K562 (cell line): ENCODE results near the gene KIFAP3. TPM values are rescaled to one million over a fixed set of nuclear protein-coding genes. Genes with fewer than 3 reads are reported as not detected.

Experiments
- CBFA2T3 ChIP-seq: fragments of 450-650 bp; IDR thresholded peaks from 2 replicates; pipeline ENCODE4 v1.6.1; 2017
- CEBPB ChIP-seq: fragments of 450-650 bp; IDR thresholded peaks from 2 replicates; pipeline ENCODE4 v1.6.1; 2016; ENCODE audit warnings: missing genetic modification characterization, missing compliant biosample characterization
- CHD4 ChIP-seq: fragments of 200-600 bp; sonication (generic); IDR thresholded peaks from 3 replicates; pipeline ENCODE4 v1.6.1; 2012; ENCODE audit warnings: low read depth, mild to moderate bottlenecking, mixed read lengths, low read length, inconsistent platforms; ENCODE audit not compliant: insufficient read depth, insufficient replicate concordance, poor library complexity, severe bottlenecking
- DPF2 ChIP-seq: fragments of 450-650 bp; IDR thresholded peaks from 2 replicates; pipeline ENCODE4 v1.6.1; 2016
- EP300 ChIP-seq: IDR thresholded peaks from 2 replicates; pipeline ENCODE4 v1.6.1; 2012; ENCODE audit warnings: low read length, improper control_type of control experiment
- GATAD2B ChIP-seq: fragments of 450-650 bp; IDR thresholded peaks from 2 replicates; pipeline ENCODE4 v1.6.1; 2017; ENCODE audit warnings: mild to moderate bottlenecking, borderline replicate concordance
- NR3C1 ChIP-seq: sonication (generic); formaldehyde crosslinking; IDR thresholded peaks from 2 replicates; pipeline ENCODE4 v1.8.1; 2022; ENCODE audit warnings: missing genetic modification reagents
- ZFPM2 ChIP-seq: fragments of 250-450 bp; sonication (Bioruptor Pico); IDR thresholded peaks from 2 replicates; pipeline ENCODE4 v1.5.1; 2022; ENCODE audit warnings: mild to moderate bottlenecking
- polyA plus RNA-seq, 8 experiments: library from polyadenylated mRNA; depleted of rRNA in 4 of 8; stranded (reverse) in 5 of 8; unstranded in 3 of 8; fragments of >200 nt; fragmentation: Nextera tagmentation in 2 of 8; fragmentation: Illumina TruSeq in 1 of 8; extraction: Ambion mirVana in 2 of 8; extraction: Trizol in 1 of 8; gene quantifications; 2 replicates each; pipeline versions ENCODE4 v1.2.1 to v1.2.3, GENCODE V29; 2011 to 2014; ENCODE audit warnings: inconsistent platforms in 1 of 8, missing spikeins in 1 of 8
- total RNA-seq, 7 experiments: library from RNA; depleted of rRNA in 6 of 7; stranded (reverse); fragments of >200 nt in 6 of 7; fragmentation: Illumina TruSeq in 2 of 7; extraction: Trizol in 2 of 7; gene quantifications; 2 replicates each; pipeline versions ENCODE4 v1.2.1 to v1.2.3, GENCODE V29; 2011 to 2021; ENCODE audit warnings: low replicate concordance in 1 of 7
- TF ChIP-seq, protein P1 (sequence below): fragments of 150-350 bp; conservative IDR thresholded peaks from 2 replicates; pipeline ENCODE4 v1.6.1; 2014; ENCODE audit warnings: low read length
- TF ChIP-seq, protein P2 (sequence below), 3 experiments: IDR thresholded peaks in 2 of 3; conservative IDR thresholded peaks in 1 of 3; 2 replicates each; pipeline ENCODE4 v1.5.1; 2011 to 2012; ENCODE audit warnings: low read length in 3 of 3, mild to moderate bottlenecking in 3 of 3, control low read depth in 2 of 3, improper control_type of control experiment in 1 of 3, inconsistent platforms in 1 of 3, low read depth in 1 of 3, mixed read lengths in 1 of 3, moderate library complexity in 1 of 3; ENCODE audit not compliant: insufficient read depth in 2 of 3
- TF ChIP-seq, protein P3 (sequence below), 2 experiments: fragments of 450-650 bp in 1 of 2; sonication (generic) in 1 of 2; formaldehyde crosslinking in 1 of 2; IDR thresholded peaks; 2 replicates each; pipeline versions ENCODE4 v1.7.1 to v1.9.0; 2016 to 2022; ENCODE audit warnings: inconsistent platforms in 1 of 2, mild to moderate bottlenecking in 1 of 2, missing genetic modification reagents in 1 of 2

The KIFAP3 gene
- total and polyA plus RNA-seq, 9 of the 15 experiments (the other 6 are each of a cell fraction or from before 2014, with no cell fraction given), result 8.8 to 17.5 (median 11.8) TPM

DNA sequence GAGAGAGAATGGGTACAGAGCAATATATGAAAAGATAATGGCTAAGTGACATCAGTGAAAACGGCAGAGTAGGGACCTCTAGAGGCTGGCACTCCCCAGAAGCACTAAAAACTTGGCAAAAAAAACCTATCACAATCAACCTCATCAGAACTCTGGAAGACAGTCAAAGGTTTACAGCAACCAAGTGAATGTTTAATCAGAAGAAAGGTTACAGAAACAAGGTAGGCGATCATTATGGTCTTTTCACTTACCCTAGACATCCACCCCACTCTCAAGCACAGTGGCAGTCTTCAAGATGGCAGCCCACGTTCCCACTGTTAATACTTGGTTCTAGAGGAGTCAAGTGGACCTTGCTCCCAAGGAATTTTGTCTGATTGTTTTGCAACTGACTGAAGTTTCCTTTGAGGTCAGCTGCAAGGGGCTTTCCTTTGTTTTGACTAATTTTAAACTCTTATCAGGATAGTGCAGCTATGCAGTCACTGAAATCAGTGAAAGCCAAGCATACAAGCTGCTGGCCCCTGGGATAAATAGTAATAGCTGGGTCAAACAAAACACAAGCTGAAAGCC, 7.2 kb downstream of the KIFAP3 start (continued):
- TF ChIP-seq, protein P1, sequence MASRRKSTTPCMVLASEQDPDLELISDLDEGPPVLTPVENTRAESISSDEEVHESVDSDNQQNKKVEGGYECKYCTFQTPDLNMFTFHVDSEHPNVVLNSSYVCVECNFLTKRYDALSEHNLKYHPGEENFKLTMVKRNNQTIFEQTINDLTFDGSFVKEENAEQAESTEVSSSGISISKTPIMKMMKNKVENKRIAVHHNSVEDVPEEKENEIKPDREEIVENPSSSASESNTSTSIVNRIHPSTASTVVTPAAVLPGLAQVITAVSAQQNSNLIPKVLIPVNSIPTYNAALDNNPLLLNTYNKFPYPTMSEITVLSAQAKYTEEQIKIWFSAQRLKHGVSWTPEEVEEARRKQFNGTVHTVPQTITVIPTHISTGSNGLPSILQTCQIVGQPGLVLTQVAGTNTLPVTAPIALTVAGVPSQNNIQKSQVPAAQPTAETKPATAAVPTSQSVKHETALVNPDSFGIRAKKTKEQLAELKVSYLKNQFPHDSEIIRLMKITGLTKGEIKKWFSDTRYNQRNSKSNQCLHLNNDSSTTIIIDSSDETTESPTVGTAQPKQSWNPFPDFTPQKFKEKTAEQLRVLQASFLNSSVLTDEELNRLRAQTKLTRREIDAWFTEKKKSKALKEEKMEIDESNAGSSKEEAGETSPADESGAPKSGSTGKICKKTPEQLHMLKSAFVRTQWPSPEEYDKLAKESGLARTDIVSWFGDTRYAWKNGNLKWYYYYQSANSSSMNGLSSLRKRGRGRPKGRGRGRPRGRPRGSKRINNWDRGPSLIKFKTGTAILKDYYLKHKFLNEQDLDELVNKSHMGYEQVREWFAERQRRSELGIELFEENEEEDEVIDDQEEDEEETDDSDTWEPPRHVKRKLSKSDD, result no peak
- TF ChIP-seq DPF2, result peak; percentile 67; the same call in 1 of the 2 replicates
- no peak for TF ChIP-seq ZFPM2 (CRISPR knock-in tag)
- TF ChIP-seq, protein P2, sequence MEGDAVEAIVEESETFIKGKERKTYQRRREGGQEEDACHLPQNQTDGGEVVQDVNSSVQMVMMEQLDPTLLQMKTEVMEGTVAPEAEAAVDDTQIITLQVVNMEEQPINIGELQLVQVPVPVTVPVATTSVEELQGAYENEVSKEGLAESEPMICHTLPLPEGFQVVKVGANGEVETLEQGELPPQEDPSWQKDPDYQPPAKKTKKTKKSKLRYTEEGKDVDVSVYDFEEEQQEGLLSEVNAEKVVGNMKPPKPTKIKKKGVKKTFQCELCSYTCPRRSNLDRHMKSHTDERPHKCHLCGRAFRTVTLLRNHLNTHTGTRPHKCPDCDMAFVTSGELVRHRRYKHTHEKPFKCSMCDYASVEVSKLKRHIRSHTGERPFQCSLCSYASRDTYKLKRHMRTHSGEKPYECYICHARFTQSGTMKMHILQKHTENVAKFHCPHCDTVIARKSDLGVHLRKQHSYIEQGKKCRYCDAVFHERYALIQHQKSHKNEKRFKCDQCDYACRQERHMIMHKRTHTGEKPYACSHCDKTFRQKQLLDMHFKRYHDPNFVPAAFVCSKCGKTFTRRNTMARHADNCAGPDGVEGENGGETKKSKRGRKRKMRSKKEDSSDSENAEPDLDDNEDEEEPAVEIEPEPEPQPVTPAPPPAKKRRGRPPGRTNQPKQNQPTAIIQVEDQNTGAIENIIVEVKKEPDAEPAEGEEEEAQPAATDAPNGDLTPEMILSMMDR (IDR thresholded peaks at IDR 0.05 in 2 of 3, conservative IDR thresholded peaks at IDR 0.05 in 1 of 3; ENCODE audit: insufficient read depth in 2 of 3, low read depth in 1 of 3, low read length in 3 of 3), result peak in 2 of 3 experiments; percentile 21 to 40; a peak in 1 of 6 replicates
- peak; percentile 76 for TF ChIP-seq EP300
- no peak for TF ChIP-seq CHD4
- no peak for TF ChIP-seq NR3C1 (CRISPR knock-in tag)
- peak; percentile 91 for TF ChIP-seq CBFA2T3
- no peak for TF ChIP-seq GATAD2B
- TF ChIP-seq CEBPB (tag), result peak; percentile 63
- TF ChIP-seq, protein P3, sequence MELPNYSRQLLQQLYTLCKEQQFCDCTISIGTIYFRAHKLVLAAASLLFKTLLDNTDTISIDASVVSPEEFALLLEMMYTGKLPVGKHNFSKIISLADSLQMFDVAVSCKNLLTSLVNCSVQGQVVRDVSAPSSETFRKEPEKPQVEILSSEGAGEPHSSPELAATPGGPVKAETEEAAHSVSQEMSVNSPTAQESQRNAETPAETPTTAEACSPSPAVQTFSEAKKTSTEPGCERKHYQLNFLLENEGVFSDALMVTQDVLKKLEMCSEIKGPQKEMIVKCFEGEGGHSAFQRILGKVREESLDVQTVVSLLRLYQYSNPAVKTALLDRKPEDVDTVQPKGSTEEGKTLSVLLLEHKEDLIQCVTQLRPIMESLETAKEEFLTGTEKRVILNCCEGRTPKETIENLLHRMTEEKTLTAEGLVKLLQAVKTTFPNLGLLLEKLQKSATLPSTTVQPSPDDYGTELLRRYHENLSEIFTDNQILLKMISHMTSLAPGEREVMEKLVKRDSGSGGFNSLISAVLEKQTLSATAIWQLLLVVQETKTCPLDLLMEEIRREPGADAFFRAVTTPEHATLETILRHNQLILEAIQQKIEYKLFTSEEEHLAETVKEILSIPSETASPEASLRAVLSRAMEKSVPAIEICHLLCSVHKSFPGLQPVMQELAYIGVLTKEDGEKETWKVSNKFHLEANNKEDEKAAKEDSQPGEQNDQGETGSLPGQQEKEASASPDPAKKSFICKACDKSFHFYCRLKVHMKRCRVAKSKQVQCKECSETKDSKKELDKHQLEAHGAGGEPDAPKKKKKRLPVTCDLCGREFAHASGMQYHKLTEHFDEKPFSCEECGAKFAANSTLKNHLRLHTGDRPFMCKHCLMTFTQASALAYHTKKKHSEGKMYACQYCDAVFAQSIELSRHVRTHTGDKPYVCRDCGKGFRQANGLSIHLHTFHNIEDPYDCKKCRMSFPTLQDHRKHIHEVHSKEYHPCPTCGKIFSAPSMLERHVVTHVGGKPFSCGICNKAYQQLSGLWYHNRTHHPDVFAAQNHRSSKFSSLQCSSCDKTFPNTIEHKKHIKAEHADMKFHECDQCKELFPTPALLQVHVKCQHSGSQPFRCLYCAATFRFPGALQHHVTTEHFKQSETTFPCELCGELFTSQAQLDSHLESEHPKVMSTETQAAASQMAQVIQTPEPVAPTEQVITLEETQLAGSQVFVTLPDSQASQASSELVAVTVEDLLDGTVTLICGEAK (IDR thresholded peaks at IDR 0.05), result no peak
- TF ChIP-seq, protein P3 (CRISPR knock-in tag; IDR thresholded peaks at IDR 0.05), result no peak
